Central memory CD8-positive, alpha-beta T cell (primary cell): Measurements from ENCODE around the gene ABCB1.
"Not testable (repeated sequence)": the region's sequence is repeated elsewhere in the genome, so short reads cannot be mapped to it uniquely, and the experiment has no call there.

Source experiments
- ATAC-seq: fragments of 150-1000 bp; cut with Tn5 transposase; replicated peaks from 2 replicates; pipeline ENCODE4 v1.10.0; 2022; ENCODE audit warnings: mild to moderate bottlenecking, moderate FRiP score, moderate number of reproducible peaks; ENCODE audit not compliant: poor library complexity, severe bottlenecking; ENCODE audit errors: extremely low read depth
- DNase-seq, 2 donors: peaks; one replicate each; pipeline ENCODE4 v3.0.0; 2021; ENCODE audit warnings: low spot score in 2 of 2
- H3K27ac Mint-ChIP-seq: one replicate; pipeline ENCODE4 v1.8.0; 2022; ENCODE audit warnings: low read depth, mild to moderate bottlenecking, moderate library complexity, mixed read lengths
- H3K27me3 Mint-ChIP-seq: one replicate; pipeline ENCODE4 v1.8.0; 2022; ENCODE audit warnings: mixed read lengths
- H3K36me3 Mint-ChIP-seq: one replicate; pipeline ENCODE4 v1.8.0; 2022; ENCODE audit warnings: mild to moderate bottlenecking, moderate library complexity, mixed read lengths; ENCODE audit not compliant: insufficient read depth
- H3K4me1 Mint-ChIP-seq: one replicate; pipeline ENCODE4 v1.8.0; 2022; ENCODE audit warnings: mixed read lengths
- H3K4me3 Mint-ChIP-seq: one replicate; pipeline ENCODE4 v1.8.0; 2022; ENCODE audit warnings: mild to moderate bottlenecking, moderate library complexity, mixed read lengths
- H3K9me3 Mint-ChIP-seq: one replicate; pipeline ENCODE4 v1.8.0; 2022; ENCODE audit warnings: mixed read lengths

ABCB1 gene

GRCh38 chr7:87599336-87599735, 1.3 kb downstream of the ABCB1 start:
- Mint-ChIP-seq H3K4me3 (peak overlapping the region; percentile 61), H3K4me1 (peaks cover 21% of the 10 kb centered on the region), H3K27me3 (peaks cover 51% of the 10 kb centered on the region), H3K27ac (peak overlapping the region; percentile 21), H3K36me3 (peaks cover 8% of the 10 kb centered on the region), H3K9me3 (no peaks in the 10 kb centered on the region)
- peak; percentile 22 to 24 for DNase-seq
- no peak for ATAC-seq

GRCh38 chr7:87598234-87599009, 2.3 kb downstream of the ABCB1 start:
- peaks cover 21% of the 10 kb centered on the region for H3K4me1 Mint-ChIP-seq
- peak overlapping the region; percentile 32 for H3K4me3 Mint-ChIP-seq
- ATAC-seq (no peak), DNase-seq (no peak)
- H3K9me3 Mint-ChIP-seq: no peaks in the 10 kb centered on the region
- peaks cover 42% of the 10 kb centered on the region for H3K27me3 Mint-ChIP-seq
- H3K36me3 Mint-ChIP-seq: peaks cover 8% of the 10 kb centered on the region
- H3K27ac Mint-ChIP-seq: peak overlapping the region; percentile 5

GRCh38 chr7:87596696-87597095, 4.0 kb downstream of the ABCB1 start:
- Mint-ChIP-seq H3K36me3 (peaks cover 8% of the 10 kb centered on the region), H3K27me3 (peaks cover 27% of the 10 kb centered on the region), H3K4me3 (no peak overlapping the region)

DNA sequence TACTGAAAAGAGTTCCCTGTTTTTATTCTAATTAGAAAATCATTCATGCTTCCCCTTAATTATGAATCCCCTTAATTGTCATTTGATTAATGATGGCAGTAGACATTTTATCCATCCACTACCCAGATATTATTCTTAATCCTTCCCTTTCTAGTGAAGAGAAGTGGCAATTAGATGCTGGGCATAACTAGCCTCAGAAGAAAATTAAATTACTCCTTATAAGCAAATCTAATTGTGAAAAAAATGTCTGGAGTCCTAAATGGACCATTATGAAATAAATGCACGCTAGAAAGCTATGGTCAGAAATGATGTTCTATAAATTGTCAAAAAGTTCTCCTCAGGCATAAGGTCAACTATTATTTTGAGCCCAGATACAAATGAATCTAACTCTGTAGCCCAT, 4.5 kb downstream of the ABCB1 start:
- no peak overlapping the region for H3K27ac Mint-ChIP-seq
- no peaks in the 10 kb centered on the region for H3K9me3 Mint-ChIP-seq
- DNase-seq: no peak
- no peak for ATAC-seq
- H3K36me3 Mint-ChIP-seq: peaks cover 8% of the 10 kb centered on the region
- no peak overlapping the region for H3K4me3 Mint-ChIP-seq
- peaks cover 22% of the 10 kb centered on the region for H3K27me3 Mint-ChIP-seq
- peaks cover 20% of the 10 kb centered on the region for H3K4me1 Mint-ChIP-seq

More at GRCh38 chr7:87596696-87597095, 4.0 kb downstream of the ABCB1 start:
- no peak for ATAC-seq
- DNase-seq: no peak
- no peaks in the 10 kb centered on the region for H3K9me3 Mint-ChIP-seq
- peaks cover 21% of the 10 kb centered on the region for H3K4me1 Mint-ChIP-seq
- H3K27ac Mint-ChIP-seq: no peak overlapping the region

GRCh38 chr7:87592300-87592699, 8.4 kb downstream of the ABCB1 start:
- ATAC-seq (no peak), DNase-seq (no peak)
- H3K27me3 Mint-ChIP-seq: no peaks in the 10 kb centered on the region
- no peak overlapping the region for H3K4me3 Mint-ChIP-seq
- no peaks in the 10 kb centered on the region for H3K9me3 Mint-ChIP-seq
- no peaks in the 10 kb centered on the region for H3K4me1 Mint-ChIP-seq
- H3K27ac Mint-ChIP-seq: no peak overlapping the region
- H3K36me3 Mint-ChIP-seq: peaks cover 2% of the 10 kb centered on the region

GRCh38 chr7:87591211-87591610, 9.5 kb downstream of the ABCB1 start:
- no peaks in the 10 kb centered on the region for H3K27me3 Mint-ChIP-seq
- H3K9me3 Mint-ChIP-seq: no peaks in the 10 kb centered on the region
- ATAC-seq (no peak), DNase-seq (no peak)
- peaks cover 2% of the 10 kb centered on the region for H3K36me3 Mint-ChIP-seq
- no peak overlapping the region for H3K4me3 Mint-ChIP-seq
- H3K4me1 Mint-ChIP-seq: peaks cover 4% of the 10 kb centered on the region
- H3K27ac Mint-ChIP-seq: no peak overlapping the region

GRCh38 chr7:87590578-87590977, 10.1 kb downstream of the ABCB1 start:
- ATAC-seq: peak; percentile 52
- peaks cover 7% of the 10 kb centered on the region for H3K4me1 Mint-ChIP-seq
- no peaks in the 10 kb centered on the region for H3K9me3 Mint-ChIP-seq
- peaks cover under 1% of the 10 kb centered on the region for H3K27me3 Mint-ChIP-seq
- DNase-seq: no peak
- H3K27ac Mint-ChIP-seq: no peak overlapping the region
- H3K36me3 Mint-ChIP-seq: peaks cover 2% of the 10 kb centered on the region
- H3K4me3 Mint-ChIP-seq: no peak overlapping the region

- DNase-seq (no peak), ATAC-seq (no peak)
- Mint-ChIP-seq H3K4me1 (peaks cover 7% of the 10 kb centered on the region), H3K36me3 (peaks cover 3% of the 10 kb centered on the region), H3K27me3 (peaks cover 10% of the 10 kb centered on the region), H3K27ac (no peak overlapping the region), H3K4me3 (no peak overlapping the region), H3K9me3 (no peaks in the 10 kb centered on the region)
These were observed 11.1 kb downstream of the ABCB1 start for GRCh38 chr7:87589631-87590030.

- Mint-ChIP-seq H3K4me1 (peaks cover 7% of the 10 kb centered on the region), H3K27me3 (peaks cover 35% of the 10 kb centered on the region), H3K36me3 (peaks cover 12% of the 10 kb centered on the region), H3K27ac (no peak overlapping the region), H3K4me3 (no peak overlapping the region), H3K9me3 (no peaks in the 10 kb centered on the region)
- ATAC-seq (no peak), DNase-seq (no peak)
These were observed 19.0 kb downstream of the ABCB1 start for GRCh38 chr7:87581723-87582122.

DNA sequence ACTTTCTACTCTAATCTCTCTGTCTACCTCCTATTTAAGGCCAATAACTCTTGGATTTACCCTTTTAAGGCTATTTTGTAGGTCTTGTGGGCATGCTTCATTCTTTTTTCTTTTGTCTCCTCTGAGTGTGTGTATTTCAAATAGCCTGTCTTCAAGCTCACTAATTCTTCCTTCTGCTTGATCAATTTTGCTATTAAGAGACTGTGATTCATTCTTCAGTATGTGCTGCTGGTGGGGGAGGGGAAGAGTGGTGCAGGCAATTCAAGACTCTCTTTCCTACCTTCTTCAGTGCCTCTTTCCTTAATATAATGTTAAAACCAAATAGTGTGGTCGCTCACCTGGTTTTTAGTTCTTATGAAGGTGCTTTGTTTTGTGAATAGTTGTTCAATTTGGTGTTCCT, 20.0 kb downstream of the ABCB1 start:
- ATAC-seq (no peak), DNase-seq (no peak)
- Mint-ChIP-seq H3K4me3 (no peak overlapping the region), H3K9me3 (no peaks in the 10 kb centered on the region), H3K27me3 (peaks cover 35% of the 10 kb centered on the region), H3K27ac (no peak overlapping the region), H3K4me1 (no peaks in the 10 kb centered on the region), H3K36me3 (peaks cover 12% of the 10 kb centered on the region)

DNA sequence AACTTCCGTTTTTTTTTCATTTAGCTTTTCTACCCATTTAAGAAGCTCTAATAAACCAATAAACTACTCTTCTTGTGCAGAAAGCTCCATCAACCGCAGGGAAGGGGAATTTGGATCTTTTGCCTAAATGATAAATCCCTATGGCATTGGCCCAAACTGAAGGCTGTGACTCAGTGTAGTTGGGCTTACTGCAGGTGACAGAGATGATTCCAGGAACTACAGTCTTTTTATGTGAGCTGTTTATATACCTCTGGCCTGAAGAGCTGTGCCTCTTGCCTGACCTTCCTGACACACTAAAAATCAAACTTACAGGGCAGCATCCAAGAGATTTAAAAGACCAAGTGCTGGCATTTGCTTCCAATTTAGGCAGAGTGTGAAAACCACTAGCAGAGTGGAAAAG, 25.2 kb downstream of the ABCB1 start:
- H3K4me1 Mint-ChIP-seq: no peaks in the 10 kb centered on the region
- DNase-seq (no peak), ATAC-seq (no peak)
- H3K36me3 Mint-ChIP-seq: peaks cover 3% of the 10 kb centered on the region
- H3K27me3 Mint-ChIP-seq: peaks cover 10% of the 10 kb centered on the region
- no peak overlapping the region for H3K27ac Mint-ChIP-seq
- no peaks in the 10 kb centered on the region for H3K9me3 Mint-ChIP-seq
- no peak overlapping the region for H3K4me3 Mint-ChIP-seq

DNA sequence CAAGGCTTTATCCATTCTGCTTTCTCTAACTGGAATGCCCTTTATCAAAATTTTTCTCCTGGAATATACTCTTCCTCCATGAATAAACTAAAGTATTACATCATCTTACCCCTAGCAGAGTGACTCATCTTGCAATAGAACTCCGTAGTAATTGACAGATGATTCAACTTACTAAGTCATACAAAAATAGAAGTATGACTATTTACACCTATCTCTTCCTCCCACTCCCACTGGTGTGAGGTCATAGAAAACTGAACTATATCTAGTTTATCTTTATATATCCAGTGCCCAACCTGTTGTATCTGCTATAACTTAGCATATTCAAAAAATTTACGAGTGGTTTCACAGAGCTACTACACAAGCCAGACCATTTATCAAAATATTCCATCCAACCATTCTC, 26.1 kb downstream of the ABCB1 start:
- ATAC-seq: no peak
- DNase-seq: no peak
- H3K27me3 Mint-ChIP-seq: peaks cover 5% of the 10 kb centered on the region
- no peak overlapping the region for H3K4me3 Mint-ChIP-seq
- no peaks in the 10 kb centered on the region for H3K9me3 Mint-ChIP-seq
- H3K4me1 Mint-ChIP-seq: no peaks in the 10 kb centered on the region
- H3K27ac Mint-ChIP-seq: no peak overlapping the region
- H3K36me3 Mint-ChIP-seq: no peaks in the 10 kb centered on the region

DNA sequence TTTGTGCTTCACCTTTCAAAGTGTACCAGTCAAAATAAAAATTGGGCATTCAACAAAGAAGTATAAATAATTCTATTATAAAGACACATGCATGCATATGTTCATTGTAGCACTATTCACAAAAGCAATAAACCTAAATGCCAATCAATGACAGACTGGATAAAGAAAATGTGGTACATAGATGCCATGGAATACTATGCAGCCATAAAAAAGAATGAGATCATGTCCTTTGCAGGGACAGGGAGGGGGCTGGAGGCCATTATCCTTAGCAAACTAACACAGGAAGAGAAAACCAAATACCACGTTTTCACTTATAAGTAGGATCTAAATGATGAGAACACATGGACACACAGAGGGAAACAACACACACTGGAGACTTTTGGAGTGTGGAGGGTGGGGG, 28.2 kb downstream of the ABCB1 start:
- H3K9me3 Mint-ChIP-seq, ATAC-seq, H3K4me3 Mint-ChIP-seq, H3K36me3 Mint-ChIP-seq, DNase-seq, H3K27me3 Mint-ChIP-seq, H3K4me1 Mint-ChIP-seq, H3K27ac Mint-ChIP-seq: not testable (repeated sequence)
